ENCODE data around the gene SORCS3. TPM values are rescaled to one million over a fixed set of nuclear protein-coding genes. Genes with fewer than 3 reads are reported as not detected.

The SORCS3 gene
- total and polyA plus RNA-seq, 9 of the 15 experiments (the other 6 are each of a cell fraction or from before 2014, with no cell fraction given), result not detected

DNA sequence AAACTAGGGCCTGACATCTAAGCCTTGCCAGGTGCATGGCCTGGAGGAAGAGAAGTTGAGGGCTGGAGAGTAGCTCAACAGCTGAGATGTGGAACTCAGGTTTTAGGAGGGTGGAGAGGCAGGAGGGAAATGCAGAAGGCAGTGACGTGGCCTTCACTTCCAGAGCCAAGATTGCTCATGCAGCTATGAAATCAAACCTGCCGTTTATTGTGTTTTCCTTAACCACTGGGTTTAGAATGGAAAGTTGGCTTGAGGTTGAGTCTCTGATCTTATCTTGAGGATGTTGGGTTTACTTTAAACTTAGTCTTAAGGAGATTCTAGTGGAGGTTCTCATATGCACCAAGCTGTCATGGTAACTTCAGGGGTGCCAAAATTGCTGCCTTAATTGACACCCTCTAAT is 178.6 kb downstream of the SORCS3 start (continued):
- TF ChIP-seq KDM5B (IDR thresholded peaks at IDR 0.05; ENCODE audit: insufficient replicate concordance, low read depth, low read length), result no peak
- no peak for TF ChIP-seq MAZ (CRISPR knock-in tag; conservative IDR thresholded peaks at IDR 0.05 in 1 of 2, IDR thresholded peaks at IDR 0.05 in 1 of 2)
- no peak for TF ChIP-seq HMGN3 (IDR thresholded peaks at IDR 0.05; ENCODE audit: borderline replicate concordance, extremely low read depth, insufficient read length, low read depth, low read length)
- TF ChIP-seq, protein P1, sequence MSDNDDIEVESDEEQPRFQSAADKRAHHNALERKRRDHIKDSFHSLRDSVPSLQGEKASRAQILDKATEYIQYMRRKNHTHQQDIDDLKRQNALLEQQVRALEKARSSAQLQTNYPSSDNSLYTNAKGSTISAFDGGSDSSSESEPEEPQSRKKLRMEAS (CRISPR knock-in tag; IDR thresholded peaks at IDR 0.05), result no peak
- TF ChIP-seq MYBL2 (IDR thresholded peaks at IDR 0.05; ENCODE audit: low read depth), result no peak
- TF ChIP-seq MYBL2 (CRISPR knock-in tag; IDR thresholded peaks at IDR 0.05; ENCODE audit: borderline replicate concordance), result no peak
- no peak for TF ChIP-seq POLR2A (conservative IDR thresholded peaks at IDR 0.05)
- TF ChIP-seq HSF4 (CRISPR knock-in tag; IDR thresholded peaks at IDR 0.05; ENCODE audit: borderline replicate concordance), result no peak

DNA sequence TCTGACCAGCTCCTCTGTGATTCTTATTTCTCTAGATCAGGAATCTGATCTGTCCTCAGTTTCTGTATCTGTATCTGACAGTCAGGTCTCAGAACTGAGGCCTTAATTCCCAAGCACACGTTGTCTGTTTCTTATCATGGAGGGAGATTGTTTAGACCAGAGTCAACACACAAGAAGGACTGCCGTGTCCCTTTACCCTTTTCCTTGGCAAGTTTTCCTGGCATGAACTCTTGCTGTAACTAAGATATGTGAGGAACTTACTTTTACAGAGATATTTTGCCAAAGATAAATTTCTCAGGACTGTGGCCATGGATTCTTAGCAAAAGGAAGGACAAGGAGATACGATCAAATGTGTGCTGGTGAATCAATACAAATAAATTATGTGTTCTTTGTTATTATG is 181.0 kb downstream of the SORCS3 start:
- Histone ChIP-seq H3K9me3 (replicated peaks; ENCODE audit: control insufficient read depth, insufficient read depth, low read depth, low read length) (no peaks in the 10 kb centered on the region), H2AFZ (ENCODE audit: low read depth, low read length) (no peak overlapping the region), H3K9ac (ENCODE audit: insufficient read depth in 1 of 2, low read depth in 2 of 2, low read length in 2 of 2) (no peak overlapping the region), H3K4me3 (no peak overlapping the region), H4K20me1 (replicated peaks; ENCODE audit: control insufficient read depth, insufficient read depth, low read length) (no peaks in the 10 kb centered on the region), H3K27me3 (ENCODE audit: control insufficient read depth in 2 of 2, insufficient read depth in 2 of 2, low read length in 2 of 2) (no peaks in the 10 kb centered on the region), H3K4me2 (ENCODE audit: insufficient read depth, low read length) (no peak overlapping the region), H3K9me1 (ENCODE audit: control insufficient read depth, insufficient read depth, low read length) (no peaks in the 10 kb centered on the region), H3K27ac (ENCODE audit: extremely low read depth, low read depth, low read length) (no peak overlapping the region), H3K36me3 (ENCODE audit: control insufficient read depth, insufficient read depth, low read length) (no peaks in the 10 kb centered on the region), H3K79me2 (ENCODE audit: control insufficient read depth, insufficient read depth, low read length) (no peaks in the 10 kb centered on the region), H3K4me1 (replicated peaks in 1 of 2; ENCODE audit: control insufficient read depth in 2 of 2, insufficient read depth in 2 of 2, low read length in 2 of 2) (no peaks in the 10 kb centered on the region)
- ATAC-seq (no peak), DNase-seq (ENCODE audit: extremely low read depth in 1 of 4, low spot score in 3 of 4) (no peak), FAIRE-seq (no peak)
- in situ Hi-C loops (cut with MboI), result no loop called here
- ChIA-PET POLR2A (no interaction called here), CTCF (ENCODE audit: low intra/inter-chr PET ratio) (no interaction called here)
- intact Hi-C loops (cut with micrococcal nuclease), result no loop called here
- no TSS peak for BruUV-seq (replicated peaks)
- WGBS (ENCODE audit: insufficient coverage, low coverage, missing lambda C conversion rate), result 0% methylated on average over 1 of the region's 3 CpGs
- no peak for TF ChIP-seq ZNF143 (CRISPR knock-in tag; IDR thresholded peaks at IDR 0.05)
- TF ChIP-seq, protein P2, sequence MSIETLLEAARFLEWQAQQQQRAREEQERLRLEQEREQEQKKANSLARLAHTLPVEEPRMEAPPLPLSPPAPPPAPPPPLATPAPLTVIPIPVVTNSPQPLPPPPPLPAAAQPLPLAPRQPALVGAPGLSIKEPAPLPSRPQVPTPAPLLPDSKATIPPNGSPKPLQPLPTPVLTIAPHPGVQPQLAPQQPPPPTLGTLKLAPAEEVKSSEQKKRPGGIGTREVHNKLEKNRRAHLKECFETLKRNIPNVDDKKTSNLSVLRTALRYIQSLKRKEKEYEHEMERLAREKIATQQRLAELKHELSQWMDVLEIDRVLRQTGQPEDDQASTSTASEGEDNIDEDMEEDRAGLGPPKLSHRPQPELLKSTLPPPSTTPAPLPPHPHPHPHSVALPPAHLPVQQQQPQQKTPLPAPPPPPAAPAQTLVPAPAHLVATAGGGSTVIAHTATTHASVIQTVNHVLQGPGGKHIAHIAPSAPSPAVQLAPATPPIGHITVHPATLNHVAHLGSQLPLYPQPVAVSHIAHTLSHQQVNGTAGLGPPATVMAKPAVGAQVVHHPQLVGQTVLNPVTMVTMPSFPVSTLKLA (conservative IDR thresholded peaks at IDR 0.05), result no peak
- no peak for TF ChIP-seq HNRNPH1 (optimal IDR thresholded peaks at IDR 0.05; ENCODE audit: low read depth, low read length)
- TF ChIP-seq SP2 (IDR thresholded peaks at IDR 0.05; ENCODE audit: extremely low read depth, low read depth, low read length, poor library complexity, severe bottlenecking), result no peak
- no peak for TF ChIP-seq ZNF23 (CRISPR knock-in tag; IDR thresholded peaks at IDR 0.05)
- TF ChIP-seq THRAP3 (IDR thresholded peaks at IDR 0.05; ENCODE audit: borderline replicate concordance), result no peak
- no peak for TF ChIP-seq ETV6 (IDR thresholded peaks at IDR 0.05; ENCODE audit: borderline replicate concordance in 1 of 2, low read depth in 2 of 2, low read length in 1 of 2)
- no peak for TF ChIP-seq ETV6 (CRISPR knock-in tag; IDR thresholded peaks at IDR 0.05; ENCODE audit: borderline replicate concordance)
- no peak for TF ChIP-seq RAD51 (IDR thresholded peaks at IDR 0.05; ENCODE audit: borderline replicate concordance, low read depth)
- no peak for TF ChIP-seq FOXK1 (CRISPR knock-in tag; IDR thresholded peaks at IDR 0.05; ENCODE audit: borderline replicate concordance)
- no peak for TF ChIP-seq SMC3 (conservative IDR thresholded peaks at IDR 0.05; ENCODE audit: insufficient read depth, low read depth, low read length)
- no peak for TF ChIP-seq PHB2 (IDR thresholded peaks at IDR 0.05; ENCODE audit: low read depth)
- no peak for TF ChIP-seq CHD1 (IDR thresholded peaks at IDR 0.05; ENCODE audit: low read length)
- no peak for TF ChIP-seq TARDBP (IDR thresholded peaks at IDR 0.05)

Data from K562 (cell line).